ENCODE results near the gene EZR.

EZR gene

GRCh38 chr6:158818581-158819212 lies 471 bp downstream of the EZR start:
- DNase-seq (ENCODE audit: low read depth, low spot score) = no peak

GRCh38 chr6:158817728-158818580 lies 1.2 kb downstream of the EZR start:
- DNase-seq (ENCODE audit: low read depth, low spot score) = peak; percentile 35

DNA sequence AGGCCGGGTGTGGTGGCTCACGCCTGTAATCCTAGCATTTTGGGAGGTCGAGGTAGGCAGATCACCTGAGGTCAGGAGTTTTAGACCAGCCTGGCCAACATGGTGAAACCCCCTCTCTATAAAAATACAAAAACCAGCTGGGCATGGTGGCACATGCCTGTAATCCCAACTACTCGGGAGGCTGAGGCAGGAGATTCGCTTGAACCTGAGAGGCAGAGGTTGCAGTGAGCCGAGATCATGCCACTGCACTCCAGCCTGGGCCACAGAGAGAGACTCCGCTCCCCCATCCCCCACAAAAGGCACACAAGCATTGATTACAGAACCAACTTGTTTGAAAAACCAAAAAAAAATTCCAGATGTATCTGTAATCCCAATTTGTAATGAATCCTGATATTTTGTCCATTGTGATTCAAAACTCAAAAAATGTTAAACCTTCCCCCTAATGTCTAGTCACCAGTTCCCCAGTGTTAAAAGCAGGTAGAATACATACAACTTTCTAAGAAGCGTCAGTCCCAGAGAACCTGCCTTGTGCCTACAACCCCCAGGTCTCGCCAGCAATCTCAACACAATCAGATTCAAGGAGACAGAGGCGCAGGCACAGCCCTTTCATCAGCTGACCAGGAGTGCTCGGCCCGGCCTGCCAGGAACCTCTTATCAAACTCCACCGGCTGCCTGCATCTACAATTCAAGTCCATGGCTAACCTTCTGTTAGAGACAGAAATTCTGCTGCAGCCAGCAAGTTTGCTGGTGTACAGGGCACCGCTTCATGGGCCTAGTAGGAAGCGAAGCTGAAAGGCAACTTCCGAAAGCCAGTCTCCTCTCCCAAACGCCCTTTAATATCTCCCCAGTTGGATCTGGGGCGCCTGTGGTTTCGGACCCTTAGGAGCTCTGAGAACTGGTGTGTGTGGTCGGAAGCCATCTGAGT lies 2.1 kb downstream of the EZR start:
- DNase-seq (ENCODE audit: low read depth, low spot score) = no peak

- DNase-seq (ENCODE audit: low read depth, low spot score) = no peak
Measured at GRCh38 chr6:158816329-158816728, 2.8 kb downstream of the EZR start.

- no peak for DNase-seq (ENCODE audit: low read depth, low spot score)
Measured at GRCh38 chr6:158815907-158816306, 3.3 kb downstream of the EZR start.

- DNase-seq (ENCODE audit: low read depth, low spot score) = no peak
Measured at GRCh38 chr6:158815379-158815724, 3.8 kb downstream of the EZR start.

DNA sequence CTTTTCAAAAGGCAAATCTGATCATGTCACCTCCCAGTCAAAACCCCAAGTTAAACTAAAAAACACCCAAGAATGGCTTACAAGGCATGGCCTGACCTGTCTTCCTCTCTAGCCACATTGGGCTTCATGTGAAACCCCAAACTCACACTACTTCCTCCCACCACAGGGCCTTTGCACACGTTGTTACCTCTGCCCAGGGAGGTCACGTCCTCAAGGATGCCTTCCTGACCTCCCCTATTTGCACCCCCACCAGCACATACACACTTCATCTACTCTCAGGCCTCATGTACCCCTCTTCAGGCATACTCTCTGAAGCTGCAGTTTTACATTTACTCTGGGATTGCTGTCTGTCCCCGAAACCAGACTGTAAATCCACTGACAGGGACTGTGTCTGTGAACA lies 6.1 kb downstream of the EZR start:
- no peak for DNase-seq (ENCODE audit: low read depth, low spot score)

DNA sequence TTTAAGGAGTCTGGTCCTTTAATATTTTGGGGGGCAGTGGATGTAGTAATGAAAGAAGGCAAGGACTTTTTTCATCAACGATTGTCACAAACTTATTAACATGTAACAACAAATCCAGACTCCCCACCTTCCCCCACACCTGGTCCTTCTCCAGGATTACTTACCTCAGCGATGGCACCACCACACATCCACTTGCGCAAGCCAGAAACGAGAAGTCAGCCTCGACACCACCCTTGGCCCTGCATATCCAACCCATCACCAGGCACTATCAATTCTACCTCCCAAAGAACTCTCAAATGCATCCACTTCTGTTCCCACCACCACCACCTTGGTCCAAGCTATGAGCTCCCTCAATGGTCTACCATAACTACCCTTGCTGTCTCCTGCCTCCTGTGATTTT lies 6.6 kb downstream of the EZR start:
- no peak for DNase-seq (ENCODE audit: low read depth, low spot score)

DNA sequence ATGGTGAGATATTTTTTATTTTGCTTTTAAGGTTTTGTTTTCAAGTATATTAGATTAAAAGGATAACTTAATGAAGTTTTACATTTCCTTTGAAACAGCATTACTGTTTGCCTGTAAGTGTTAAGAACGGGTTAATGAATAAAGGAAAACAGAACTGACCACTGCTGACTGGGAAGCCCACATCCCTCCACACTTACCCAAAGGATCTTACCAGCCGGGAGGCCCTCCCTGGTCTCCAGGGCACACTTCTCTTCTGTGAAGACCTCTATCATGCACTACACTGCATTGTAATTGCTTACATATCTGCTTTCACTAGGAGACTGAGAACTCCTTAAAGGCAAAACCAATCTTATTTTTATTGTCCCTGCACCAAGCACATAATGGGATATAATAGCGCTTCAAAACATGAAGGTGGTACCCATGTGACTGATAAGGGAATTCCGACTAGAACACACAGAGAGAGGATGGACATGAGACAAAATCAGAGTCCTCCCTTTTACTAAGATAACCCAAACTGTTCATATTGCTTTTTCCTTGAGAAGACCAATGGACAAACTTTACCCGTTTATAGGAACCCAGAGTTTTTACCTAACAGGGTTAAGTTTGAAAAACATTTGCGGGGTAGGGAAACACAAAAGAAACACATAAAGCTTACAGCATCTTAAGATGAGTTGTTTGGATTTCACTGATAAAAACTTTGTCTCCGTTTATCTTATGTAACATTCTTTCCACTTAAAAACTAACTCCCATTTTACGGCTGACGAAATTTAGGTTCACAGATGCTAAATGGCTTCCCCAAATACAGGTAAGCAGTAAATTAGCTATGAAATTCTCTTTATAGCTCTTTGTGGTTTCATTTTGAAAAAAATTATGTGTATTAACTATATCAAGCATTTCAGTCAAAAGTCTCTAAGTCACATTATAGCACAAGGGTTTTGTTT lies 8.7 kb downstream of the EZR start:
- DNase-seq (ENCODE audit: low read depth, low spot score) = no peak

- no peak for DNase-seq (ENCODE audit: low read depth, low spot score)
Measured at GRCh38 chr6:158808941-158809678, 10.1 kb downstream of the EZR start.

GRCh38 chr6:158808442-158808833 lies 10.7 kb downstream of the EZR start:
- DNase-seq (ENCODE audit: low read depth, low spot score) = no peak

GRCh38 chr6:158807515-158808441 lies 11.4 kb downstream of the EZR start:
- DNase-seq (ENCODE audit: low read depth, low spot score) = no peak

GRCh38 chr6:158805698-158806377 lies 13.3 kb downstream of the EZR start:
- no peak for DNase-seq (ENCODE audit: low read depth, low spot score)

GRCh38 chr6:158804207-158804606 lies 15.0 kb downstream of the EZR start:
- no peak for DNase-seq (ENCODE audit: low read depth, low spot score)

DNA sequence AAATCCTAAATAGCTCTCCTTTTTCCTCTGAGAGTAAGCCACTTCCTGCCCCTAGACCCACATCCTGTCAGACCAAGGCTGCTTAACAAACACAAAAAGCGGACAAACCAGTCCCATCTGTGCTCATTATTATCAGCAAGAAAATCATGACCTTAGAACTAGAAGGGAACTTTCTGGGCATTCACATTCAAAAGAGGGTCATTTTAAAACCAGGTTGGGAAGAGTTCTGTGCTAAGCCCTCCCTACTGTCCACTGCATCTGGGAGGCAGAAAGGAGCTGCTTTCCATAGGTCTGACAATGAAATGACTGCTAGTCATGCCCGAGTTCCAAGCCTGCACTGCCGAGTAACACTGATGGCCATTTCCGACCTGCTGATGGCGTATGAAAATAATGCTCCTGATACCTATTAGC lies 15.4 kb downstream of the EZR start:
- DNase-seq (ENCODE audit: low read depth, low spot score) = no peak

- DNase-seq (ENCODE audit: low read depth, low spot score) = no peak
Measured at GRCh38 chr6:158801655-158802294, 17.4 kb downstream of the EZR start.

- no peak for DNase-seq (ENCODE audit: low read depth, low spot score)
Measured at GRCh38 chr6:158799051-158799792, 19.9 kb downstream of the EZR start.

DNA sequence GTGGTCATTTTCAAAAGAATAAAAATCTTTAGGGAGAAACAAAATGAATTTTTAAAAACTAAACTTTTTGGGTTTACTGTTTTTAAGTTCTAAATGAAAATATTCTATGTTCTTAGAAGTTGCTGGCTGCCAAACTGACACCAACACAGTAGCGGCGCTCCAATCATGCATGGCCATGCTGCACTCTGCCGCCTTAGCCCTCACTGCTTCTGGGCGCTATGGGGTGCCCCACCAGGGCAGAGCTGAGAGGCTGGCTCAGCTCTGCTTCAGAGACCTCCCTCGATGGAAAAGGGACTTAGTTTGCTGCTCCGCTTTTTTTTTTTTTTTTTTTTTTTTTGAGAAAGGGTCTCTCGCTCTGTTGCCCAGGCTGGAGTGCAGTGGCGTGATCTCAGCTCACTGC lies 20.9 kb downstream of the EZR start:
- DNase-seq (ENCODE audit: low read depth, low spot score) = no peak

All from smooth muscle cell of the brain vasculature (primary cell).